Astrocyte (in vitro differentiated cells and primary cell): Measurements from ENCODE around the gene AAGAB.

Experiments used
- EZH2 ChIP-seq: IDR thresholded peaks from 2 replicates; pipeline ENCODE4 v1.6.1; 2012; ENCODE audit warnings: mild to moderate bottlenecking, low read length, inconsistent platforms; ENCODE audit not compliant: insufficient read depth
- TF ChIP-seq, protein P1 (sequence below): IDR thresholded peaks from 2 replicates; pipeline ENCODE4 v1.5.1; 2011; ENCODE audit warnings: low read depth, mild to moderate bottlenecking, inconsistent platforms, low read length, moderate library complexity; ENCODE audit not compliant: insufficient read depth

DNA sequence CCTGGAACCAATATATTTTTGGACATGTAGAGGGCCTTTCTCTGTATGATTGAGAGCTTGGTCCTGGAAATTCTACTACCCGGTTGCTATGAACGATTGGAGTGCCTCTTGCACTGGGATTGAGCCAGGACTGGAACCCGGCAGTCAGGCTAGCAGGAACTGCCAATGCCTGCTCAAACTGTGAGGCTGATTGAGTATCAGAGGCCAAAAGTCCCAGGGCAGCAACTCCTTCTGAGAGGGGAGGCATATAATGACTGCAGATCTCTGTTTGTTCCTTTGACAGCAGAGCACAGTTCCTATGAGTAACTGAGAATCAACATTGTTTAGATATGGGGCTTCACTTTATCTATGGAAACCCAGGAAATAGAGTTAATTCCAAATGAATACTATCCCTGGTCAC lies 13.0 kb upstream of the AAGAB start:
- TF ChIP-seq, protein P1, sequence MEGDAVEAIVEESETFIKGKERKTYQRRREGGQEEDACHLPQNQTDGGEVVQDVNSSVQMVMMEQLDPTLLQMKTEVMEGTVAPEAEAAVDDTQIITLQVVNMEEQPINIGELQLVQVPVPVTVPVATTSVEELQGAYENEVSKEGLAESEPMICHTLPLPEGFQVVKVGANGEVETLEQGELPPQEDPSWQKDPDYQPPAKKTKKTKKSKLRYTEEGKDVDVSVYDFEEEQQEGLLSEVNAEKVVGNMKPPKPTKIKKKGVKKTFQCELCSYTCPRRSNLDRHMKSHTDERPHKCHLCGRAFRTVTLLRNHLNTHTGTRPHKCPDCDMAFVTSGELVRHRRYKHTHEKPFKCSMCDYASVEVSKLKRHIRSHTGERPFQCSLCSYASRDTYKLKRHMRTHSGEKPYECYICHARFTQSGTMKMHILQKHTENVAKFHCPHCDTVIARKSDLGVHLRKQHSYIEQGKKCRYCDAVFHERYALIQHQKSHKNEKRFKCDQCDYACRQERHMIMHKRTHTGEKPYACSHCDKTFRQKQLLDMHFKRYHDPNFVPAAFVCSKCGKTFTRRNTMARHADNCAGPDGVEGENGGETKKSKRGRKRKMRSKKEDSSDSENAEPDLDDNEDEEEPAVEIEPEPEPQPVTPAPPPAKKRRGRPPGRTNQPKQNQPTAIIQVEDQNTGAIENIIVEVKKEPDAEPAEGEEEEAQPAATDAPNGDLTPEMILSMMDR = no peak
- no peak for TF ChIP-seq EZH2
